Posterior vena cava (tissue), 2 donors: ENCODE data around the gene NAV2. TPM values are rescaled to one million over a fixed set of nuclear protein-coding genes. Genes with fewer than 3 reads are reported as not detected.
"Not testable (repeated sequence)": the region's sequence is repeated elsewhere in the genome, so short reads cannot be mapped to it uniquely, and the experiment has no call there.

Experiments
- DNase-seq: peaks from one replicate; pipeline ENCODE4 v3.0.0-alpha.2; 2020; ENCODE audit warnings: low spot score
- intact Hi-C, 2 donors: fragments of 100-400 bp; cut with DNase I; formaldehyde crosslinking; loops; one replicate each; pipeline versions ENCODE4 v1.14.1 to v1.14.2; 2022 to 2023
- total RNA-seq, 2 donors: library from RNA; stranded (reverse); fragmentation: NEBNext Ultra II Directional; extraction: Animal tissue kit (Norgen Biotek cat#: 25700); gene quantifications; one replicate each; pipeline ENCODE4 v1.2.1, GENCODE V29; 2021
- donor health status: DM: yes; HTN: yes; CAD: no.
- donor health status: DM: yes; HTN: yes; CAD: no.

Gene NAV2
- total RNA-seq, 2 donors from 2014 or later, result 69.2 to 108 TPM

GRCh38 chr11:19939415-19939929, 226.8 kb downstream of the NAV2 start:
- DNase-seq, result no peak
- intact Hi-C loops, result no loop called here

GRCh38 chr11:19940831-19941230, 228.2 kb downstream of the NAV2 start:
- intact Hi-C loops, result no loop called here

GRCh38 chr11:19946681-19947080, 234.0 kb downstream of the NAV2 start:
- intact Hi-C loops, result loop anchor here in 1 of 2 donors (5.0 kb wide), 1 partner anchor 186 kb away; no protein-coding TSS in a partner anchor
- no peak for DNase-seq

More at GRCh38 chr11:19940831-19941230, 228.2 kb downstream of the NAV2 start:
- DNase-seq, result no peak

- intact Hi-C loops, result loop anchor here in 1 of 2 donors (5.0 kb wide), 1 partner anchor 185 kb away; no protein-coding TSS in a partner anchor
- DNase-seq, result no peak
Measured at GRCh38 chr11:19947537-19948114, 235.0 kb downstream of the NAV2 start.

GRCh38 chr11:19949606-19950005, 237.0 kb downstream of the NAV2 start:
- no peak for DNase-seq
- intact Hi-C loops, result loop anchor here in 1 of 2 donors (5.0 to 10.0 kb wide), 2 partner anchors 165 to 183 kb away; no protein-coding TSS in a partner anchor

GRCh38 chr11:19951558-19952115, 239.0 kb downstream of the NAV2 start:
- intact Hi-C loops, result loop anchor here (1.0 to 10.0 kb wide), 2 partner anchors 163 to 176 kb away; no protein-coding TSS in a partner anchor
- no peak for DNase-seq

GRCh38 chr11:19952116-19952605, 239.5 kb downstream of the NAV2 start:
- no peak for DNase-seq
- intact Hi-C loops, result loop anchor here in 1 of 2 donors (10.0 kb wide), 1 partner anchor 163 kb away; no protein-coding TSS in a partner anchor

- intact Hi-C loops, result loop anchor here in 1 of 2 donors (10.0 kb wide), 1 partner anchor 162 kb away; no protein-coding TSS in a partner anchor
- DNase-seq, result no peak
Measured at GRCh38 chr11:19952911-19953310, 240.3 kb downstream of the NAV2 start.

- intact Hi-C loops, result loop anchor here in 1 of 2 donors (10.0 kb wide), 1 partner anchor 161 kb away; no protein-coding TSS in a partner anchor
- no peak for DNase-seq
Measured at GRCh38 chr11:19953336-19953735, 240.7 kb downstream of the NAV2 start.

GRCh38 chr11:19953909-19954308, 241.3 kb downstream of the NAV2 start:
- no peak for DNase-seq
- intact Hi-C loops, result loop anchor here in 1 of 2 donors (10.0 kb wide), 1 partner anchor 161 kb away; no protein-coding TSS in a partner anchor

- intact Hi-C loops, result loop anchor here in 1 of 2 donors (10.0 kb wide), 1 partner anchor 160 kb away; no protein-coding TSS in a partner anchor
- DNase-seq, result no peak
Measured at GRCh38 chr11:19954899-19955298, 242.3 kb downstream of the NAV2 start.

GRCh38 chr11:19955660-19956059, 243.0 kb downstream of the NAV2 start:
- intact Hi-C loops, result loop anchor here in 1 of 2 donors (10.0 kb wide), 1 partner anchor 159 kb away; no protein-coding TSS in a partner anchor

GRCh38 chr11:19956228-19956627, 243.6 kb downstream of the NAV2 start:
- intact Hi-C loops, result loop anchor here in 1 of 2 donors (10.0 kb wide), 1 partner anchor 159 kb away; no protein-coding TSS in a partner anchor
- no peak for DNase-seq

More at GRCh38 chr11:19955660-19956059, 243.0 kb downstream of the NAV2 start:
- DNase-seq, result no peak

GRCh38 chr11:19957294-19957943, 244.8 kb downstream of the NAV2 start:
- no peak for DNase-seq
- intact Hi-C loops, result loop anchor here in 1 of 2 donors (10.0 kb wide), 1 partner anchor 157 kb away; no protein-coding TSS in a partner anchor

GRCh38 chr11:19958204-19958603, 245.6 kb downstream of the NAV2 start:
- no peak for DNase-seq
- intact Hi-C loops, result loop anchor here in 1 of 2 donors (10.0 kb wide), 1 partner anchor 157 kb away; no protein-coding TSS in a partner anchor

- intact Hi-C loops, result loop anchor here in 1 of 2 donors (10.0 kb wide), 1 partner anchor 156 kb away; no protein-coding TSS in a partner anchor
- DNase-seq, result no peak
Measured at GRCh38 chr11:19959210-19959609, 246.6 kb downstream of the NAV2 start.

- intact Hi-C loops, result loop anchor here in 1 of 2 donors (10.0 kb wide), 1 partner anchor 155 kb away; no protein-coding TSS in a partner anchor
Measured at GRCh38 chr11:19959648-19960059, 247.0 kb downstream of the NAV2 start.

GRCh38 chr11:19960410-19960809, 247.8 kb downstream of the NAV2 start:
- DNase-seq, intact Hi-C loops: not testable (repeated sequence)

More at GRCh38 chr11:19959648-19960059, 247.0 kb downstream of the NAV2 start:
- DNase-seq, result no peak

GRCh38 chr11:19961225-19961624, 248.6 kb downstream of the NAV2 start:
- intact Hi-C loops, result no loop called here
- no peak for DNase-seq
